ENCODE results near the gene TTC6.

Gene TTC6

GRCh38 chr14:37598747-37599506, 3.5 kb downstream of the TTC6 start:
- DNase-seq, result no peak

DNA sequence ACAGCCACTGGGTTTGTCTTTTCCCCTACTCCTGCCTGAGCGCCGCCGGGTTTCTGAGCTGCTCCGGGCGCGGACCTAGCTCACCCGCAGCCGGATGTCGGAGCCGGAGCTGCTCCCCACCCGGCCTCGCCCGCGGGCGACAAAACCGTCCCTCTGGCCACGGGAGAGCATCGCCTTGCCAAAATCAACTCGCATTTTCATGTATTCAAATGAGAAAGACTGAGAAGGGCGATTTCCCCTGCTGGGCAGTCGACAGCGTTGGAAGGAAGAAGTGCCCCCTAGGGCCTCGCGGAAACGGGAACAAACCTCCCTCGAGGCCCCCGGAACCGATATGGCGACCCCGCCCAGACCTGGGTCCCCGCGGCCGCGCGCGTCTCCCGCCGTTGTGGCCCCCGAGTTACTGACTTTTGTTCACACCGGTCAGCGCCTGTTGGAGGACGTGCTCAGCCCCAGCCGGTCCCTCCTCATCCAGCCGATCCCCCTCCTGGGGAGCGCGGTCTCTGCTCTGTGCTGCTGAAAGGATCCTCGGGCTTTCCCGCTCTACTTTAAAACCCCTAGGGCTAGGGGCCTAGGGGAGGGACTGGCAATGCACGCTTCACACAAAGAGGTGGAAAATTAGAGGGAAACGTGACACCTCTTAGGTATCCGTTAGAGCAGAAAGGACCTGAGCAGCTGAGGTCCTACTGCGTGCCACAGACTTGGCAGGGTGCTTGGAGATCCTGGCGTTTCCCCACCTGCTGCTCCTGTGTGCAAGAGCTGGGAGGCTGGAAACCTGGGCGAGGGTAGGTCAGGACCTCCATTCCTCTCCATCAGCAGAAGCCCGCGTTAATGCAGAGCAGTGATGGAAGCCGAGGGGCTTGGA, 4.3 kb downstream of the TTC6 start:
- no peak for DNase-seq

DNA sequence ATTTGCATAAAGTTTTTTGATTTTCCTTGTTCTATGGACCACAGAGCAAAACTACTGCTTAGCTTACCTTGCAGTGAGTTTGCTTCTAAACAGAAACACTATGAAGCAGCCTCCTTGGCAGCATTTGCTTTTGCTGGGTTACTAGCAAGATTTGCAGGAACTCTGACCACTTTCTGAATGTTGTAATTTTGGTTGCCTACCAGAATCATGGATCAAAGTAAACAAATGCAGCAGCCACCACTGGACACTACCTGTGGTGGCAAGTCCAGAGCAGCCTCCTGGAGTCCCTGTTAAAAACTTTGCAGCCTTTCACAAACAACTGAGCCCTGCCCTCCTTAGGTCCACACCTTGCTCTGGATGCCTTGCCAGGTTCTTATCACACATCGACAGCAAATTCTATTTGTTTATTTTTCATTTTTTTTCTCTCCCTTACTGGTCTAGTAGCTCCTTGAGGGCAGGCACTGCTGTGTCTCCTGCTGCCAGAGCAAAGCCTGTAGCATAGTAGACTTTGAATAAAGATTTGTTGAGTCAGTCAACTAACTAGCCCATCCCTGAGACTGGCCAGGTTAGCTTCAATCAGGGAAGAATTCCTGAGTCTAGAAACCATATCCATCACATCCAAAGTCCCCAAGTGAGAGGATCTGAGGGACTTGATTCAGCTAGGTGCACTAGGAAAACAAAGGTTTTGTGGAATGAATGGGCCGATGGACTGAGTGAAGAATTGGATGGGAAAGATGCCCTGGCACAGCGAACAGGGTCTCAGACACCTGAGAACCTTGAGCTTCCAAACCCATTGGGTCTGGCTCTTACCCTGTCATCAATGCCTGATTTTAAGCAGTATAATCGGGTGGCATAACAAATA, 5.7 kb downstream of the TTC6 start:
- no peak for DNase-seq

- no peak for DNase-seq
These were observed 6.4 kb downstream of the TTC6 start for GRCh38 chr14:37601865-37602264.

DNA sequence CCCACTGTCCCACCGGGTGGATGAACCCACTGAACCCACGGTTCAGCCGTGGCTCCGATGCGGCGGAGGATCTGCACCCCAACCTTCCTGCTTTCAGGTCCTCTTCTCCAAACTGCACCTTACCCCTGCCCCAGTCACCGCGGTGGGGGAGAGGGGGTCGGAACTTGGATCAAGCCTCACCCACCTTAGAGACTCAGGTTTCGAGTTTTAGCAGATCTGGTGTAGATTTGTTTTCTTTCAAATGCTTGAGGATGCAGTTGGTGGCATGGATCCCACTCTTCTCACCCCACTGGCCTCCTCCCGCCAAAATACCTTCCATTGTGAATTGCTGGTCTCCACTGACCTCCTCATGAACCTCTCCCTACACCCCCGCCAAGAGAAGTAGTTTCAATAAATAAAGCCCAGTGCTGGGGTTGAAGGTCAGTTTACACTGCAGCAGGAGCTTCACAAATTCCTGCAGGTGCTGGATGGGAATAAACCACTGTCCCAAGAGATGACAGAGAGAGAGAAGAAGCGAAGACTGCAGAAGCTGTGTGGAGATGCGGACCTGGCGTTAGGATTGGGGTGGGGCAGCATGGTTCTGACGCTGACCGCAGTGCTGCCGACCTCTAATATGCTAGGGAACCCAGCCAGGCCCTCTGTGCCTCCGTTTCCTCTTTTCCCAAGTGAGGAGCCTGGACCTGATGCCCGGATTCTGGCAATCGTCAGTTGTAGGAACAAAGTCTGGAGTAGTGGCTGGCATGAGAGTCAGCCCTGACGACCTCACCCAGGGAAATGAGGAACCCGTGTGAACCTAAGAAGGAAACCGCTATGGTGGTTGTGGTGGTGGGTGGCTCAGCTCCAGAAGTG, 7.4 kb downstream of the TTC6 start:
- DNase-seq, result no peak

GRCh38 chr14:37603688-37604251, 8.3 kb downstream of the TTC6 start:
- no peak for DNase-seq

DNA sequence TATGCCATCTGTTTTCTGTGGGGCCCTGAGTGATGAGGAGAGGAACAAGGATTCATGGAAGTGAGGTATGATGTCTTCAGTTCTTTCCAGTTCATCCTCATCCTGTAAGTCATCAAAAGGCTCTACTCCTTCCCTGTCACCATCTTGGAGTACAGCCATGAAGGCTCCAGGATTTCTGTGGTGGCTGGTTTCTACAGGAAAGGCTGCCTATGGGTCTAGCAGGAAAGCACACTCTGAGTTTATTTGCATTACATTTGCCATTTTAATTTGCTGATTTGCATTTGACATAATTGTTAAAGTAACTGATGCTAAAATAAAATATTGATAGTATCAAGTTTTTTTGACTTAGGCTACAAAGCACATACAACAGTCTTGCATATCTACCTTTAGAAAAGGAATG, 11.2 kb downstream of the TTC6 start:
- no peak for DNase-seq

GRCh38 chr14:37608649-37609048, 13.2 kb downstream of the TTC6 start:
- DNase-seq, result no peak

DNA sequence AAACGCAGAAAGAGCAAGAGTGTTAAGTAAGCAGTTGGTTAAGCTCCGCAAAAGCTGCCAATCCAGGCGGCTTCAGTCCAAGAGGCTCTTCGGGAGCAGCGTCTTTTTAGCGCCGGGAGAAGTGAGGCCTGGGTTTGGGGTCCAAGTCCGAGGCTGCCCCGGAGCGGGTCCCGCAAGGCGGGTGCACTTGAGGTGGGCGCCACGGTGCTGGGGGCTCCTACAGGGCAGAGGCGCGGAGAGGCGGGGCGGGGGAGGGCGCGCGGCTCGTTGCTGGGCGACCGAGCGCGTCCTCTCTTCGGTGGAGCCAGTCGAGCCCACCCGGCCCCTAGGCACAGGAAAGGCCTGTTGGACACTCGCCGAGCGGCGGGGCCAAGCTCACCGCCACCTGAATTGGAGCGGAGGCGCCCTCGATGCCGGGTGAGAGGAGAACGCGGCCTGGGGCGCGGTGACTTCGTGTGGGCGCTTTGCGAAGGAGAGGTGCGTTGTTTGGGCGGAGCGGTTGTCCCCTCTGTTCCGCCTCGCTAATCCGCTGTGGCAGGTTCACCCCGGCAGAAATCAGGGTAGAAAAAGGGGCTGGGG, 15.6 kb downstream of the TTC6 start:
- DNase-seq, result no peak

- no peak for DNase-seq
These were observed 20.3 kb downstream of the TTC6 start for GRCh38 chr14:37615582-37616289.

DNA sequence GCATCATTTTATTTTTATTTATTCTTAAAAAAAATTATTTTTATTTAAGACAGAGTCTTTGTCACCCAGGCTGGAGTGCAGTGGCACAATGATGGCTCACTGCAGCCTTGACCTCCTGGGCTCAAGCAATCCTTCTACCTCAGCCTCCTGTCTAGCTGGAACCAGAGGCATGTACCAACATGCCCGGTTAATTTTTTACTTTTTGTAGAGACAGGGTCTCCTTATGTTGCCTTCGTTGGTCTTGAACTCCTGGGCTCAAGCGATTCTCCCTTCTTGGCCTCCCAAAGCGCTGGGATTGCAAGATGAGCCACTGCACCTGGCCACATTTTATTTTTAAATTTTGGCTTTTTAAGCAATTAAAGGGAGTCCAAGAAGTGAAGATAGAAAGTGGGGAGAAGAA, 21.4 kb downstream of the TTC6 start:
- no peak for DNase-seq

GRCh38 chr14:37617864-37618365, 22.5 kb downstream of the TTC6 start:
- no peak for DNase-seq

DNA sequence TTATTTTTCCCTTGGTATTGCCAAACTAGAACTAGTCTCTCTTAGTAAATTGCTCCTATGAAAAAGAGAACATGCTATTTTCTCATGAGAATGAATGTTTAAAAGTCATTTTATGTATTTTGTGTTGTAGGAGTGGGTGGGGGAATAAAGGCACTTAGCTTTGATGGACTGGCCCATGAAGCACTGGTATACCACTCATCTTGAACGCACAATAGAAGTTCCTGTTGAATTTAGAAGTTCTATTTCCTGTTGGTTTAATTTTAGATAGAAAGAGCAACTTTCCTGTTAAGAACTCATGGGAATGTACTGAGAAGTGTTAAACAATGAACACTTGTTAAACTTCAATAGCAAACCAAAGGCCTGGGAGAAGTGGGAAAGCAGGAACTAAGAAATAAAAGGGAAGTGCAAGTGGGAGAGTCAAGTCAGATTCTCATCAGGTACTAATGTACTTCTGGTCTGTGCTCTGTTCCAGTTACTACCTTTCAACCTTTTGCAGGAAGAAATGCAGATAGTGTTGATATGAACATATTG, 23.1 kb downstream of the TTC6 start:
- no peak for DNase-seq

DNA sequence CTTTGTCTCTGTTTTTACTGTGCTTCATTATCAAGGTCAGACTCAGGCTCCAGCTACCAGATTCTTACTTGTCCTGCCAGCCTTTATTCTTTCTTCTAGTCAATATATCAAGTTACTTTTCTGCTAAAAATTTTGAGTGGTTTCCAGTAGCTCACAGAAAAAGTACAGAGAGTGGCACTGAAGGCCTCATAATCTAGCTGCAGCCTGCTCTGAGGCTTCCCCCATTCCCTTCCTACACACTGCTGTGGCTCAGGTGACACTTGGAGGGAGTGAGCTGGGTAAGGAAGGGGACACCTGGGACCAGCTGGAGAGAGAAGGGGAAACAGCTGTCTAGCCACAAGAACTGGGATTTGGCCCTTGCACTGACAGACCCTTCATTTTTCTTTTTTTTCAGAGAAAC, 25.4 kb downstream of the TTC6 start:
- DNase-seq, result no peak

- DNase-seq, result no peak
These were observed 26.9 kb downstream of the TTC6 start for GRCh38 chr14:37622231-37622923.

- no peak for DNase-seq
These were observed 28.1 kb downstream of the TTC6 start for GRCh38 chr14:37623426-37623951.

DNA sequence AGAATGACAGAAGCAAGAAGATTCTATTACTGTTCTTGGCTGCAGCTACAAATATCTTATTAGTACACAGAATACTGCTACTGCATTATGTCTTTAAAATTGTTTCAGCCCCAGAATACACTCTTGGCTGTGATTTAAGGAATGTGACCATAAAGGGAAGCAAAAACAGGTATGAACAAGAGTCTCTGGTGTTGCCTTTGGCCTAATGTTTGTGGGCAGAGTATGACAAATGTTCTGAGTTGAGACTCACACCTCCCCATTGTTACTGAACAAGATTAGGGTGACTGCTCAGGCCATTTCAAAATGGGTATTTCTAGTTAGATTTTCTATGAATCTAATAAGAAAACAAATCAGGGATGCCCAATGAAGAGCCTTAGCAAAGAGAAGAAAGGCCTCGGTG, 28.5 kb downstream of the TTC6 start:
- no peak for DNase-seq

- no peak for DNase-seq
These were observed 30.5 kb downstream of the TTC6 start for GRCh38 chr14:37625597-37626595.

Data from T-helper 2 cell (primary cell).